Fibroblast of pulmonary artery (primary cell): ENCODE data around the gene OCEL1.

ENCODE experiments used
- DNase-seq: peaks from one replicate; pipeline ENCODE4 v3.0.0-alpha.2; 2010; ENCODE audit warnings: low read depth
- H3K4me3 ChIP-seq: replicated peaks from 2 replicates; pipeline ENCODE4 v1.5.1; 2011; ENCODE audit warnings: low read depth, mild to moderate bottlenecking, control low read depth, low read length, moderate library complexity
- TF ChIP-seq, protein P1 (sequence below): IDR thresholded peaks from 2 replicates; pipeline ENCODE4 v1.5.1; 2011; ENCODE audit warnings: mild to moderate bottlenecking, control low read depth, low read length, inconsistent platforms; ENCODE audit errors: missing control alignments

The OCEL1 gene

DNA sequence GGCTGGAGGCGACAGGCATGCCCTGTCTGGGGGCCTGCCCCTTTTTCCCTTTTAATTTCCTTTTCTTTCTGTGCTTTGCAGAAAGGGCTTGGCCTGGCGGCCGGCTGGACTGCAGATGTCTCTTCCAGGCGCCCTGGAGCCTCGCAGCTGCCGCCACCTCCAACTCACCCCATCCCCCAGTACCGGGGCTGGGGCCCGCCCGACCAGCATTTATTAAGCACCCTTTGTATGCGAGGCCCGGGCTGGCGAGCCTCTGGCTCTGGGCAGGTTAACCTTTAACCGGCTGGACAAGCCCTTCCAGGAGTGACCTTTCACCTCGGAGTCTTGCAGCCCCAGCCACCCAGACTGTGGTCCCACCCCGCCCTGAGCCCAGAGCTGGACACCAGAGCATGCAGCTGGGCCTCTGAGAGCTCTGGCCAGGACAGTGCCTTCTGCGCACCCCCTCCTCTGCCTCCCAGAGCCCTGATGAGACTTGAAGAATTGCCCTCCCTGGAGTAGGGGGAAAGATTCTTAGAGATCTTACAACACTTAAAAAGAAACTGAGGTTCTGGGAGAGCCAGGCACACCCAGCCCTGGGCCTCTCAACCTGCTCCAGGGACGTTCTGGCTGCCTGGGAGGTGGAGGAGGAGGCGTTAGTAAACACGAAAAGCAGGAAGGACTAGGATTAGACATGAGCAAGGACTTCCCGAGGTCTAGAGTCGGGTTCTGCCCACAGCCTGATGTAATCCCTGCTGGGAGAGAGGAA lies 20.8 kb downstream of the OCEL1 start:
- DNase-seq, result no peak
- TF ChIP-seq, protein P1, sequence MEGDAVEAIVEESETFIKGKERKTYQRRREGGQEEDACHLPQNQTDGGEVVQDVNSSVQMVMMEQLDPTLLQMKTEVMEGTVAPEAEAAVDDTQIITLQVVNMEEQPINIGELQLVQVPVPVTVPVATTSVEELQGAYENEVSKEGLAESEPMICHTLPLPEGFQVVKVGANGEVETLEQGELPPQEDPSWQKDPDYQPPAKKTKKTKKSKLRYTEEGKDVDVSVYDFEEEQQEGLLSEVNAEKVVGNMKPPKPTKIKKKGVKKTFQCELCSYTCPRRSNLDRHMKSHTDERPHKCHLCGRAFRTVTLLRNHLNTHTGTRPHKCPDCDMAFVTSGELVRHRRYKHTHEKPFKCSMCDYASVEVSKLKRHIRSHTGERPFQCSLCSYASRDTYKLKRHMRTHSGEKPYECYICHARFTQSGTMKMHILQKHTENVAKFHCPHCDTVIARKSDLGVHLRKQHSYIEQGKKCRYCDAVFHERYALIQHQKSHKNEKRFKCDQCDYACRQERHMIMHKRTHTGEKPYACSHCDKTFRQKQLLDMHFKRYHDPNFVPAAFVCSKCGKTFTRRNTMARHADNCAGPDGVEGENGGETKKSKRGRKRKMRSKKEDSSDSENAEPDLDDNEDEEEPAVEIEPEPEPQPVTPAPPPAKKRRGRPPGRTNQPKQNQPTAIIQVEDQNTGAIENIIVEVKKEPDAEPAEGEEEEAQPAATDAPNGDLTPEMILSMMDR, result no peak

DNA sequence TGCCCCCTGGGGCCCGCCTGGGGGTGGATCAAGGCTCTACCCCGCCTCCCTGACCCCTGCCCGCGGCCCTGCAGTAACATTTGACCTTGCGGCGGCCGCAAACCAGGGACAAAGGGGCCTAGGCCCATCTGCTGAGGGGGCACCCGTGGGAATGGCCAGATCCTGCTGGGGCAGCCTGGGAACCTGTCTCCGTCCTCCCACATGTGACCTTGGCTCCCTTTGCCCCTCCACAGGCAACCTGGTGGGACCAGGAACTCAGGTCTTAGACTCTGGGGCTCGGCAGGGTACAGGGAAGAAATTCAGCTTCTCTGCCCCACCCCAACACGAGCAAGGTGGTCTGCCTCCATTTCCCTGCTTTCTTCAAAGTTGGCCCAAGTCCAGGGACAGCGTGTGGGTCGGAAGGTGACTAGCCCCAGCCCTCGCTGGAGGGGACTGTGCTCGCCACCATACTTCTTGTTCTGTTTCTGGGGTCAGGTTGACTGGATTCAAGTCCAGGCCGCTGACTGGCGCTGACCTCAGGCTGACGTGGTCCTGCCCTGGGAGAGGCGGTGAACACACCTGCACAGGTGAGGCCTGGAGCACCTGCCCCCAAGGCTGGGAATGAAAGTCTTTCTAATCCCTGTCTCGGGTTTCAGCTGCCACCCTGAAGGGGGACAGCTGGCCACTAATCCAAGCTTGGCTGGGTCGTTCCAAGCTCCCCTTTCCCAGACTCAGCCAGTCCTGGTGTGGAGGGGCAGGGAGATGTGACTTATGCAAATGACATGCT lies 22.2 kb downstream of the OCEL1 start:
- H3K4me3 ChIP-seq, result no peak overlapping the region
- no peak for DNase-seq
- TF ChIP-seq, protein P1, result no peak

More for the DNA sequence above, 20.8 kb downstream of the OCEL1 start:
- H3K4me3 ChIP-seq, result no peak overlapping the region

DNA sequence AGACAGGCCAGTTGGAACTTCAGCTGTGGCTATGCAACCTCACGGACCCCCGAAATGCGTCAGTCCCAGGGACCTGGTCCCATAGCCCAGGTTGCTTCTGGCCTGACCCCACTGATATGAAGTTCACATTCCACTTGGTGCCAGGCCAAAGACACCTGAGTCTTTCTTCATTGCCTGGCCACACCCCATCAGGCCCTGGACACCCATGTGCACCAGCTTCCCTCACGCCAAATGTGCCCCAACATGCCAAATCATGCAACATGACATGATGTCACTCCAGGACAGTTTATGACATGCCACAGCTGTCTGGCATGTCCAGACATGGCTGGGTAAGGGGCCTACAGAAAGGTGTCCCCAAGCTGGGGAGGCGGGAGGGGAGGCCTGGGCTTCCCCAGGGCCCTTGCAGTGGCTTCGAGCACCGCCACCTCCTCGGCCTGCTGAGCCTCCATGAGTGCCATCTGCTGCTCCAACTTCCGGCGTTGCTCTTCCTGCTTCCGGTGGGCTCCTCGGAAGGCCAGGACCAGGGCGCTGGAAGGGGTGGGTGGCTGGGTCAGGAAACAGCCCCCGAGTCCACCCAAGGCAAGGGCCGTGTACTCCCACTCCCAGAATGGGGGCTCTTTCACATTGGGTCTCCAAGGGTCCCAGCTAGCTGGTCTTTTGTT lies 24.0 kb downstream of the OCEL1 start:
- DNase-seq, result no peak
- TF ChIP-seq, protein P1, result no peak
- H3K4me3 ChIP-seq, result no peak overlapping the region

DNA sequence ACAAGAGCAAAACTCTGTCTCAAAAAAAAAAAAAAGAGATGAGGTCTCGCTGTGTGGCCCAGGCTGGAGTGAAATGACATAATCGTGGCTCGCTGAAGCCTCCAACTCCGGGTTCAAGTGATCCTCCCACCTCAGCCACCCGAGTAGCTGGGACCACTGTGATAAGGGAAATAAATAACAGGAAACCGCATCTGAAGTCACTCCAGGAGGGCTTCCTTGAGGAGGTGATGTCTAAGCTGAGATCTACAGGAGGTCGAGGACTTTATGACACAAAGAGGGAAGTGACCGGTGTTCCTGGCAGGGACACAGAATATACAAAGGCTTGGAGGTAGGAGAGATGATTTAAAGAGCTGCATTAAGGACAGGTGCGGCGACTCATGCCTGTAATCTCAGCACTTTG lies 28.6 kb downstream of the OCEL1 start:
- TF ChIP-seq, protein P1, result no peak
- no peak overlapping the region for H3K4me3 ChIP-seq

GRCh38 chr19:17255150-17255621 lies 29.2 kb downstream of the OCEL1 start:
- DNase-seq, result no peak
- TF ChIP-seq, protein P1, result no peak
- H3K4me3 ChIP-seq, result no peak overlapping the region

More for the DNA sequence above, 28.6 kb downstream of the OCEL1 start:
- no peak for DNase-seq

DNA sequence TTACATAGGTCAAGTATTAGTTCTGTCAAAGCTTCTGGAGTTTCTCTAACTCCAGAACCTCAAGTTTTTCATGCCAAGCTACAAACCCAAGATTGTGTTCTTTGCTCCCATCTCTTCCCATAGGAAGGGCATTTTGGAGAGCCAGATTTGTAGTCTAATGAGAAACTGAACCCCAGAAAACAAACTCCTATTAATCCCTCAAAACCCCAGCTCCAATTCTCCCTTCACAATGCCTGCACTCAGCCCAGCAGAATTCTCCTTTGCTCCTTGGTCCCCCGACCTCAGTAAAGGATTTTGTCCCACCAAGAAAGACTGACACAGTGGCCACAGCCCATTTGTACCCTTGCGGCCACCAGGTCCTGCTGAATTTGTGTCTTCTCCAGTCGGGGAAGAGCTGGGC lies 30.1 kb downstream of the OCEL1 start:
- H3K4me3 ChIP-seq, result no peak overlapping the region
- TF ChIP-seq, protein P1, result no peak
- DNase-seq, result no peak
